Neural progenitor cell (in vitro differentiated cells): ENCODE results near the gene BCKDK.

ENCODE experiments used
- EZH2 ChIP-seq: fragments of 200-600 bp; sonication (generic); IDR thresholded peaks from 2 replicates; pipeline ENCODE4 v1.6.1; 2017; ENCODE audit warnings: antibody characterized with exemption, mild to moderate bottlenecking, moderate library complexity
- EZH2phosphoT487 ChIP-seq: fragments of 200-600 bp; sonication (generic); IDR thresholded peaks from 2 replicates; pipeline ENCODE4 v1.6.1; 2017; ENCODE audit warnings: antibody characterized with exemption
- TF ChIP-seq, protein P1 (sequence below): fragments of 200-600 bp; sonication (generic); IDR thresholded peaks from 2 replicates; pipeline ENCODE4 v1.5.1; 2017; ENCODE audit warnings: antibody characterized with exemption, mild to moderate bottlenecking

DNA sequence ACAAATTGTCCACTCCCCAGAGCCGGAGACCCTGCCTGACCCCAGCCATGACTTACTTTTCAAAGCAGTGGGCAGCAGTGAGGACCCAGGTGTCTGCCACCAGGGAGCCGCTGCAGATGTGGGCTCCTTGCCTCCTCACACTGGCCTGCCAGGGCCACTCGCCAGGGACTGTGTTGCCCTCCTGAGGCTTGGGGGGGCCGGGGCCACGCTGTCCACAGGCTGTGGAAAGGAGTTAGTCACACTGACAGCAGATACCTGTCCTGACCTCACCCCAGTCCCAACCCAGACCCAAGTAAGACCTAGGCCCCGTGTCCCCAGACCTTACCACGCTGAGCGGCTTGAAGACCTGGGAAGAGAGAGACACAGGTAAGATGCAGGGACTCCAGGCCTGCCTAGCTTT is 20.7 kb upstream of the BCKDK start:
- TF ChIP-seq, protein P1, sequence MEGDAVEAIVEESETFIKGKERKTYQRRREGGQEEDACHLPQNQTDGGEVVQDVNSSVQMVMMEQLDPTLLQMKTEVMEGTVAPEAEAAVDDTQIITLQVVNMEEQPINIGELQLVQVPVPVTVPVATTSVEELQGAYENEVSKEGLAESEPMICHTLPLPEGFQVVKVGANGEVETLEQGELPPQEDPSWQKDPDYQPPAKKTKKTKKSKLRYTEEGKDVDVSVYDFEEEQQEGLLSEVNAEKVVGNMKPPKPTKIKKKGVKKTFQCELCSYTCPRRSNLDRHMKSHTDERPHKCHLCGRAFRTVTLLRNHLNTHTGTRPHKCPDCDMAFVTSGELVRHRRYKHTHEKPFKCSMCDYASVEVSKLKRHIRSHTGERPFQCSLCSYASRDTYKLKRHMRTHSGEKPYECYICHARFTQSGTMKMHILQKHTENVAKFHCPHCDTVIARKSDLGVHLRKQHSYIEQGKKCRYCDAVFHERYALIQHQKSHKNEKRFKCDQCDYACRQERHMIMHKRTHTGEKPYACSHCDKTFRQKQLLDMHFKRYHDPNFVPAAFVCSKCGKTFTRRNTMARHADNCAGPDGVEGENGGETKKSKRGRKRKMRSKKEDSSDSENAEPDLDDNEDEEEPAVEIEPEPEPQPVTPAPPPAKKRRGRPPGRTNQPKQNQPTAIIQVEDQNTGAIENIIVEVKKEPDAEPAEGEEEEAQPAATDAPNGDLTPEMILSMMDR, result no peak
- no peak for TF ChIP-seq EZH2
- no peak for TF ChIP-seq EZH2phosphoT487
